ENCODE results near the gene CEP112.

GRCh38 chr17:66203274-66204015, 11.5 kb upstream of the CEP112 start:
- TF ChIP-seq TARDBP (IDR thresholded peaks at IDR 0.05) (no peak), SP1 (IDR thresholded peaks at IDR 0.05) (no peak)

All from HEK293T (cell line).